Stimulated activated CD8-positive, alpha-beta memory T cell treated with anti-CD3 and anti-CD28 coated beads, Interleukin-15, amount 100 ng/mL, for 4 hours (primary cell): Measurements from ENCODE around the gene SPRY2.
"Not testable (repeated sequence)": the region's sequence is repeated elsewhere in the genome, so short reads cannot be mapped to it uniquely, and the experiment has no call there.

Source experiments
- DNase-seq, 2 donors: peaks; one replicate each; pipeline ENCODE4 v3.0.0-alpha.2; 2020; ENCODE audit warnings: low read depth in 2 of 2

SPRY2 gene

GRCh38 chr13:80348750-80349149 lies 7.8 kb upstream of the SPRY2 start:
- DNase-seq = no peak

- no peak for DNase-seq
Observed at GRCh38 chr13:80348314-80348713, 7.4 kb upstream of the SPRY2 start.

GRCh38 chr13:80345771-80346510 lies 5.0 kb upstream of the SPRY2 start:
- DNase-seq = no peak

GRCh38 chr13:80344032-80344431 lies 3.1 kb upstream of the SPRY2 start:
- DNase-seq = not testable (repeated sequence)

- DNase-seq = no peak
Observed at GRCh38 chr13:80342471-80343371, 1.8 kb upstream of the SPRY2 start.

GRCh38 chr13:80341756-80342370 lies 937 bp upstream of the SPRY2 start:
- DNase-seq = no peak

DNA sequence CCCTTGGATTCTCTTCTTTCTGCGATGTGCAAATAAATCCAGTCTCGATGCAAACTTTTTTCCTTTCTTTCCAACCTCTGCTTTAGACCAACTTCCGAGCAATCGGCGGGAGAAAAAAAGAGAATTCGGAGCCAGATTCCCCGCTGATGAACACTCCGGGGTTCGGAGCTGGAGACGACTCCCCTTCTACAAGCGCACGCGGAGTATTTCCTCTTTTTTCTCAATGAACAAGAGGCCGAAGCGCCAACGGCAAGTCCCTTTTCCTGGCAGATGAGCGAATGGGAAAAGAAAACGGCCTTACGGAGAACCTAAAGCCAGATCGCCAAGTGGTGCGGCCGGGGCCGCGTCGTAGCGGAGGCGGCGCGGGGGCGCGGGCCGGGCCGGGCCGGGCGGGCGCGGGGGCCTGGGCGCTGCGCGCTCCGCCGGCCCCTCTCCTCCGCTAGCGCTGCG lies 250 bp downstream of the SPRY2 start:
- DNase-seq = no peak

DNA sequence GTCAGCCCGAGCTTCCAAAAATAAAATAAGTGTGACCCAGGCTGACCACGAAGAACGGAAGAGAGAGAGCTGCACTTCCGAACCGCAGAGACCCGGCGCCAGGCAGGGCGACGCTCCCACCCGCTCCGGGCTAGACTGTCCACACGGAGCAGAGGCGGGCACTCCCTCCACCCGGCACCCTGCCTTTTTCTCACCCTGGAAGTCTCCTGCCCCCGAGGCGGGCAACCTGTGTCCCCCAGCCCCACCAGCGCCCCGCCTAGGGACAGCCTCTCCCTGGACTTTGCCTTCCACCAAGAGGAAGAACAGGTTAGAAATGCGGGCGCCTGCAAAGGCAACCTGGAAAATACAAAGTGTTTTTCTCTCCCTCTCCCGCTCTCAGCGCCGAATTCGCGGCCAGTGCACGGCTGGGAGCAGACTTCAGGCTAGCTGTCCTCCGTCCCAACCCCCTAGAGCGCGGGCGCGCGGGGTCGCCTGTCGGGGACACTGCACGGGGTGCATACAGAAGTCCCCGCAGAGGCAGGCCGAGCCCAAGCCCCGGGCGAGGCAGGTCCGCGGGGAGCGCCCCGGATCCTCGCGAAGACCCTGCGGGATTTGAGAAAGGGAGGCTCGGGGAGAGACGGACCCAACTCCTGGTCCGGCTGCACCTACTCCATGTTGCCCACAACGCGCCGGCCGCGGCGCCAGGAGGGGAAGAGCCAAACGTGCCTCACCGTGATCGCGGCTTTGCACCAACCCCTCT lies 845 bp downstream of the SPRY2 start:
- DNase-seq = no peak

GRCh38 chr13:80339563-80339911 lies 1.4 kb downstream of the SPRY2 start:
- no peak for DNase-seq

GRCh38 chr13:80338781-80339562 lies 2.0 kb downstream of the SPRY2 start:
- no peak for DNase-seq

DNA sequence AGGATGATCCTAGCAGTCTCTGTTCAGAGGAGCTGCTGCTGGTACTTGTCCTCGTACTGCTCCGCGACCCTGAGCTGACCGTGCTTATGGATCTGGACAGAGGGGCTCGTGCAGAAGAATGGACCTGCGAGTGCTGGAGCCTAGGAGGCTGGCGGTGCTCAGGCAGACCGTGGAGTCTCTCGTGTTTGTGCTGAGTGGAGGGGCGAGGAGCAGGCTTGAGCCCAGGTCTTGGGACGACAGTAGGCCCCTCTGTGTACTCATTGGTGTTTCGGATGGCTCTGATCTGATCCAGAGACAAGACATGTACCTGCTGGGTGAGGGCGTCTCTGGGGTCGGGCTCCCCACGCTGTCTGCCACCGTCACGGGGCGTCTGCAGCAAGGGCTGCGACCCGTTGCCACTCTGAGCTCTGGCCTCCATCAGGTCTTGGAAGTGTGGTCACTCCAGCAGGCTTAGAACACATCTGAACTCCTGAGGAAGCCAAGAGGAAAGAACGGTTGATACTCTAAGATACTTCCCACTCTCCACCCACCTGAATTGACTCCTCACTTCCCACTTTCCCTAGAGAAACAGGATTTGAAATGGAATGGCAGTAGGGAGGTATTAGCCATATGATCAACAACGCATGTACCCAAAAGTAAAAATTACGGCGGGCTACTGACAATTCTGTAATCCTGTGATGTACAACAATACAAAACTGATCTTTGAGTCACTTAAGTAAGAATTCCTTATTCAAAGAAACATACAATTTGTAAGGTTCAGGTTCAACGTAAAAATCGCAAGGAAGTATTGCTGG lies 3.4 kb downstream of the SPRY2 start:
- no peak for DNase-seq

- DNase-seq = no peak
Observed at GRCh38 chr13:80336776-80337287, 4.1 kb downstream of the SPRY2 start.

GRCh38 chr13:80336370-80336769 lies 4.6 kb downstream of the SPRY2 start:
- no peak for DNase-seq

- no peak for DNase-seq
Observed at GRCh38 chr13:80334597-80335260, 6.2 kb downstream of the SPRY2 start.

GRCh38 chr13:80331984-80332383 lies 8.9 kb downstream of the SPRY2 start:
- no peak for DNase-seq

GRCh38 chr13:80329250-80329649 lies 11.7 kb downstream of the SPRY2 start:
- DNase-seq = no peak

GRCh38 chr13:80319004-80319403 lies 21.9 kb downstream of the SPRY2 start:
- no peak for DNase-seq

DNA sequence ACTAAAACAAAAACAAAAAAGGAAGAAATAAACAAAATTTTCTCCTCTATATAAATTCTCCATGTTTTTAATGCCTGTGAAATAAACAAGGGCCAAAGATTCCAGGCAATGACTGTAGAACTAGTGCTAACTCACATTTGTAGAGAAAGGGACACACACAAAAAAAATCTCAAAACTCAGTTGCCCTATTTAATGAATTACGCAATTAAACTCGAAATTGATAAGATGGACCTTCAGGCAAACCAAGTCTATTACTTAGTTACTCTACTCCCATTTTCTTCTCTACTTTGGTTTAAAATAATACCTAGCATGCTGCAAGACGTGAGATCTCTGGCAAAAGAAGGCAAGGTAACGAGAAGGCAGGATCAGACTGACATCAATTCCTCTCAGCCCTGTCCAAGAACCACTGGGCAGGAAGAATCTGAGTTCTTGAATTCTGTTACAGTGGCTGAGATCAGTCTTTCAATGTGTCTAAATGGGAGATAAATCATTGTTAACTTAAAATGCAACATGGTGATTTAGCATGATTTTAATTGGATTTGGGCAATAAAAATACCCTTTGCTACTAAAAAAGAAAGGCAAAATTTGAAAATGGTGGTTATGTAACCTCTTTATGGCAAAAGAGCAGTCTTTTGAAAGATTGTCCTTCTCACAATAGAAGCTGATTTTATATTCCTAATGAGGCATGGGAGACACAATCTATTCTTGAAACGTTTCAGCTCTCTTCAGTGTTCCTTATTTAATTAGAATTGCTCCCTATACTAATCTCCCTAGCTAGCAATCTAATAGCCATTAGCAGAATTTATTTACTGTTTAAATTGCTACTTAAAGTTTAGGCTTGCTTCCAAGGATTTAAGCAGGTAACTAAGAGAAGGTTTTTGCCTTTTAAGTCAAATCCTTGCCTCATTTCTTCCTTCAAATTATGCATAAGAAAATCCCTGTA lies 25.9 kb downstream of the SPRY2 start:
- no peak for DNase-seq
